Panc1 (cell line): Measurements from ENCODE around the gene EIF4G3. TPM values are rescaled to one million over a fixed set of nuclear protein-coding genes. Genes with fewer than 3 reads are reported as not detected.

Experiments used
- ATAC-seq: fragments of 200-7000 bp; cut with Tn5 transposase; 2 replicates; pipeline ENCODE4 v1.9.1; 2020; ENCODE audit warnings: mild to moderate bottlenecking, moderate library complexity
- BruUV-seq: library from RNA; stranded (reverse); fragments of 400-500 nt; replicated peaks from 2 replicates; lab custom pipeline; 2021; lab: Mats Ljungman, UMichigan
- CTCF ChIA-PET: fragments of 300-600 bp; sonication (Branson Sonifier 250); formaldehyde crosslinking; loops from one replicate; lab custom pipeline; 2022; ENCODE audit warnings: antibody characterized with exemption; lab: Charles Lee
- POLR2A ChIA-PET: fragments of 300-600 bp; sonication (Branson Sonifier 250); formaldehyde crosslinking; loops from one replicate; lab custom pipeline; 2022; ENCODE audit warnings: antibody characterized with exemption; lab: Charles Lee
- DNase-seq: peaks from one replicate; pipeline ENCODE4 v3.0.0-alpha.2; 2010; ENCODE audit warnings: low read depth, low spot score
- H3K27ac ChIP-seq: 2 replicates; pipeline ENCODE4 v1.5.1; 2011; ENCODE audit warnings: mild to moderate bottlenecking, low read length, inconsistent platforms
- H3K27me3 ChIP-seq: fragments of 200-500 bp; sonication (Bioruptor generic); 2 replicates; pipeline ENCODE4 v1.6.0; 2014; ENCODE audit warnings: low read length, inconsistent platforms; ENCODE audit not compliant: control insufficient read depth, insufficient read depth
- H3K36me3 ChIP-seq: fragments of 200-500 bp; sonication (Bioruptor generic); 2 replicates; pipeline ENCODE4 v1.5.1; 2014; ENCODE audit warnings: inconsistent platforms, mild to moderate bottlenecking, low read length, moderate library complexity; ENCODE audit not compliant: control insufficient read depth, insufficient read depth
- H3K4me1 ChIP-seq: 2 replicates; pipeline ENCODE4 v1.5.1; 2011; ENCODE audit warnings: inconsistent platforms, mild to moderate bottlenecking, low read length, moderate library complexity; ENCODE audit not compliant: control insufficient read depth, insufficient read depth
- H3K4me3 ChIP-seq, 2 experiments: 2 replicates each; pipeline ENCODE4 v1.5.1; 2011 to 2012; ENCODE audit warnings: low read depth in 2 of 2, low read length in 2 of 2, mild to moderate bottlenecking in 2 of 2, inconsistent platforms in 1 of 2, moderate library complexity in 1 of 2
- H3K9me3 ChIP-seq: fragments of 200-500 bp; sonication (Bioruptor generic); 2 replicates; pipeline ENCODE4 v1.5.1; 2014; ENCODE audit warnings: low read depth, mild to moderate bottlenecking, inconsistent platforms, low read length, moderate library complexity; ENCODE audit not compliant: control insufficient read depth, insufficient read depth
- POLR2AphosphoS5 ChIP-seq: IDR thresholded peaks from 2 replicates; pipeline ENCODE4 v1.6.1; 2012; ENCODE audit warnings: mild to moderate bottlenecking, low read depth, low read length, moderate library complexity
- REST ChIP-seq, 2 experiments: IDR thresholded peaks; 2 replicates each; pipeline ENCODE4 v1.6.1; 2011 to 2012; ENCODE audit warnings: low read depth in 2 of 2, control low read depth in 1 of 2, low read length in 1 of 2, mild to moderate bottlenecking in 1 of 2, moderate library complexity in 1 of 2; ENCODE audit not compliant: insufficient read depth in 1 of 2
- SIN3A ChIP-seq: IDR thresholded peaks from 2 replicates; pipeline ENCODE4 v1.6.1; 2012; ENCODE audit warnings: low read depth, mild to moderate bottlenecking, low read length, moderate library complexity, borderline replicate concordance; ENCODE audit not compliant: insufficient read depth
- TCF7L2 ChIP-seq: IDR thresholded peaks from 2 replicates; pipeline ENCODE4 v1.6.1; 2011; ENCODE audit warnings: mild to moderate bottlenecking, low read depth, low read length, inconsistent platforms
- in situ Hi-C: cut with HindIII; loops from 2 replicates; pipeline ENCODE4 v1.10.0; 2016; ENCODE audit warnings: low sequenced_read_pairs, low pct_unique_long_range_greater_than_20kb
- intact Hi-C: fragments of 100-400 bp; cut with micrococcal nuclease; formaldehyde crosslinking; loops from one replicate; pipeline ENCODE4 v1.10.0; 2022; ENCODE audit not compliant: unreplicated experiment
- total RNA-seq: library from RNA; stranded (reverse); gene quantifications from one replicate; pipeline ENCODE4 v1.2.1, GENCODE V29; 2021; ENCODE audit not compliant: unreplicated experiment
- TF ChIP-seq, protein P1 (sequence below): fragments of 450-650 bp; IDR thresholded peaks from 2 replicates; pipeline ENCODE4 v1.5.1; 2017; ENCODE audit warnings: mild to moderate bottlenecking

Gene EIF4G3
- total RNA-seq, 1 experiment from 2014 or later, result 78.6 TPM

DNA sequence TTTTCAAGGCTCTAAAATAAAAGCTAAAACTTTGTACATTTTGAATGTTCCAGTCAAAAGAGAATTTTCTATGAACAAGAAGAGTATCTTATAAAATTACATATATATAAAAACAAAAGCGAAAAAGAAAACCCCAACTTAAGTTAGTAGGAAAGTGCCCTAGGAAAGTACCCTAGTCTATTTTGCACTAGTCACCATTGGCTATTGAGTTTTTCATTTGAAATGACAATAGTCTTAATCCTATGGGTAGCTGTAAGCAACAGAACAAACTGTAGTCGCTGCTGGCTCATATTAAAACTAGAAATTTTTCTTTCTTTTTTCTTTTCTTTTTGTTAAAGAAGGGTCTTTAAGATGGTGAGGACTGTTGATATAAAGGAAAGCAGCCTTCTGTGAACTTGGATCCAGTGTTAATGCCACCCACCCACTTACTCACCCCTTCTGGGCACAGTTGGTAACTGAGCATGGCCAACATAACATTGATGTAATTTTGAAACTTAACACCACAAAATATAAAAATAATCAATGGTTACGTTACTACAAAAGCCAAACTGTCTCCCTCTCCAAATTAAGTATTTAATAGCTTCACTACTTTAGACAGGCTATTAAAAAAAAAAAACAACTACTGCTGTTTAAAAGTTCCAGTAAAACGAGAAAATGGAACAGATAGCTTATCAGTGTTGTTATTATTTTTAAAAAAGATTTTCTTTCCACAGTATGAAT lies 177.0 kb downstream of the EIF4G3 start:
- no peak for TF ChIP-seq POLR2AphosphoS5
- TF ChIP-seq, protein P1, sequence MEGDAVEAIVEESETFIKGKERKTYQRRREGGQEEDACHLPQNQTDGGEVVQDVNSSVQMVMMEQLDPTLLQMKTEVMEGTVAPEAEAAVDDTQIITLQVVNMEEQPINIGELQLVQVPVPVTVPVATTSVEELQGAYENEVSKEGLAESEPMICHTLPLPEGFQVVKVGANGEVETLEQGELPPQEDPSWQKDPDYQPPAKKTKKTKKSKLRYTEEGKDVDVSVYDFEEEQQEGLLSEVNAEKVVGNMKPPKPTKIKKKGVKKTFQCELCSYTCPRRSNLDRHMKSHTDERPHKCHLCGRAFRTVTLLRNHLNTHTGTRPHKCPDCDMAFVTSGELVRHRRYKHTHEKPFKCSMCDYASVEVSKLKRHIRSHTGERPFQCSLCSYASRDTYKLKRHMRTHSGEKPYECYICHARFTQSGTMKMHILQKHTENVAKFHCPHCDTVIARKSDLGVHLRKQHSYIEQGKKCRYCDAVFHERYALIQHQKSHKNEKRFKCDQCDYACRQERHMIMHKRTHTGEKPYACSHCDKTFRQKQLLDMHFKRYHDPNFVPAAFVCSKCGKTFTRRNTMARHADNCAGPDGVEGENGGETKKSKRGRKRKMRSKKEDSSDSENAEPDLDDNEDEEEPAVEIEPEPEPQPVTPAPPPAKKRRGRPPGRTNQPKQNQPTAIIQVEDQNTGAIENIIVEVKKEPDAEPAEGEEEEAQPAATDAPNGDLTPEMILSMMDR, result no peak
- TF ChIP-seq SIN3A, result no peak
- no peak for TF ChIP-seq TCF7L2
- TF ChIP-seq REST (IDR thresholded peaks at IDR 0.05; ENCODE audit: insufficient read depth in 1 of 2, low read depth in 2 of 2, low read length in 1 of 2), result no peak
- intact Hi-C loops, result no loop called here

DNA sequence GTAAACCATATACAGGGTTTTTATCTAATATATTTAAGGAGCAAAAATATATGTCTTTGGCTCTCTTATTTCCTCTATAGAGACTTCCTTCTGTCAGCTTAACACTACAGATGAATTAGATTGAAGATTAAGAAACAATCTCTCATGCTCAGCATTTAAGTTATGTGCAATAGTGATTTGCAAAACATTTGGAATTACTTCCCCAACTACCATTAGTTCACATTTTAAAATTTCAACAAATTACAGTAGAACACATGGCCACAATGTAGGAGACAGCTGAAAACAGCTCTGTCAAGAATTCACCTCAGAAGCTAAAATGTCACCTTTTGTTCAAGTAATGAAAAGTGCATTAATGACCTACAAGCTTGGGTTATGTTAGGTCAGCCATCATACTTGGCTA lies 177.9 kb downstream of the EIF4G3 start:
- ATAC-seq (no peak), DNase-seq (no peak)
- no peak overlapping the region for H3K27ac ChIP-seq
- no peaks in the 10 kb centered on the region for H3K27me3 ChIP-seq
- no peaks in the 10 kb centered on the region for H3K9me3 ChIP-seq
- H3K36me3 ChIP-seq, result no peaks in the 10 kb centered on the region
- H3K4me3 ChIP-seq, result no peak overlapping the region
- intact Hi-C loops, result no loop called here
- in situ Hi-C loops, result no loop called here
- CTCF ChIA-PET, result no interaction called here
- BruUV-seq, result no TSS peak
- peaks cover 3% of the 10 kb centered on the region; the same call in 1 of the 2 replicates for H3K4me1 ChIP-seq
- TF ChIP-seq, protein P1, result no peak
- TF ChIP-seq REST (IDR thresholded peaks at IDR 0.05; ENCODE audit: insufficient read depth in 1 of 2, low read depth in 2 of 2, low read length in 1 of 2) (no peak), SIN3A (no peak), TCF7L2 (no peak), POLR2AphosphoS5 (no peak)
- POLR2A ChIA-PET, result no interaction called here

More for the DNA sequence above, 177.0 kb downstream of the EIF4G3 start:
- Histone ChIP-seq H3K9me3 (no peaks in the 10 kb centered on the region), H3K4me1 (peaks cover 3% of the 10 kb centered on the region; the same call in 1 of the 2 replicates), H3K27me3 (no peaks in the 10 kb centered on the region), H3K36me3 (no peaks in the 10 kb centered on the region), H3K4me3 (no peak overlapping the region), H3K27ac (no peak overlapping the region)
- no TSS peak for BruUV-seq
- DNase-seq (no peak), ATAC-seq (no peak)
- in situ Hi-C loops, result no loop called here
- ChIA-PET CTCF (no interaction called here), POLR2A (interaction anchor here (0.5 kb wide), 1 partner anchor 15 kb away, joined by 4 read pairs; no protein-coding TSS in a partner anchor)
